ENCODE results near the gene EIF1AD. TPM values are rescaled to one million over a fixed set of nuclear protein-coding genes. Genes with fewer than 3 reads are reported as not detected.

The EIF1AD gene
- total and polyA plus RNA-seq, 2 of the 8 experiments (the other 6 are each of a cell fraction or from before 2014, with no cell fraction given) = 32.6 to 39.9 TPM

- TF ChIP-seq BACH1 (IDR thresholded peaks at IDR 0.05; ENCODE audit: low read length) (no peak), TEAD4 (IDR thresholded peaks at IDR 0.05; ENCODE audit: low read depth, low read length) (no peak), CTCF (IDR thresholded peaks at IDR 0.05; ENCODE audit: control extremely low read depth in 1 of 3, insufficient read depth in 1 of 3, low read depth in 1 of 3, low read length in 3 of 3) (no peak), EGR1 (IDR thresholded peaks at IDR 0.05; ENCODE audit: borderline replicate concordance, low read depth, low read length) (no peak), HDAC2 (IDR thresholded peaks at IDR 0.05; ENCODE audit: borderline replicate concordance in 1 of 2, low read depth in 2 of 2, low read length in 2 of 2) (no peak), CHD7 (IDR thresholded peaks at IDR 0.05; ENCODE audit: insufficient replicate concordance, low read length) (no peak), CHD1 (IDR thresholded peaks at IDR 0.05; ENCODE audit: low read depth, low read length) (no peak)
These were observed 34.5 kb downstream of the EIF1AD start (continued) for GRCh38 chr11:65967329-65967934.

All from H1 (cell line).